ENCODE results near the gene APOBEC3A.
"Not testable (repeated sequence)": the region's sequence is repeated elsewhere in the genome, so short reads cannot be mapped to it uniquely, and the experiment has no call there.

APOBEC3A gene

DNA sequence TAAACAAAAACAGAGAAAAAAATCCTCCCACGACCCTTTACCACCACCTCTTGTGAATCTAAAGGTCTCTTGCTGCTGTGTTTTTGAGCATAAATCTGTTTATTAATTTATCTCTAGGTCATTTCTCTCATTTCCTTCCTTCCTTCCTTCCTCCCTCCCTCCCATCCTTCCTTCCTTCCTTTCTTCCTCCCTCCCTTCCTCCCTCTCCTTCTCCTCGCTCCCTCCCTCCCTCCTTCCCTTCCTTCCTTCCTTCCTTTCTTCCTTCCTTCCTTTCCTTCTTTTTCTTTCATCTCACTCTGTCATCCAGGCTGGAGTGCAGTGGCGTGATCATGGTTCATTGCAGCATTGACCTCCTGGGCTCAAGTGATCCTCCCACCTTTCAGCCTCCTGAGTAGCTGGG, 13.5 kb upstream of the APOBEC3A start:
- Histone ChIP-seq H3K9ac (ENCODE audit: low read depth, low read length) (no peak overlapping the region), H3K27me3 (ENCODE audit: control insufficient read depth, insufficient read depth, low read length) (peaks cover 84% of the 10 kb centered on the region), H3K4me3 (ENCODE audit: low read length) (no peak overlapping the region)

DNA sequence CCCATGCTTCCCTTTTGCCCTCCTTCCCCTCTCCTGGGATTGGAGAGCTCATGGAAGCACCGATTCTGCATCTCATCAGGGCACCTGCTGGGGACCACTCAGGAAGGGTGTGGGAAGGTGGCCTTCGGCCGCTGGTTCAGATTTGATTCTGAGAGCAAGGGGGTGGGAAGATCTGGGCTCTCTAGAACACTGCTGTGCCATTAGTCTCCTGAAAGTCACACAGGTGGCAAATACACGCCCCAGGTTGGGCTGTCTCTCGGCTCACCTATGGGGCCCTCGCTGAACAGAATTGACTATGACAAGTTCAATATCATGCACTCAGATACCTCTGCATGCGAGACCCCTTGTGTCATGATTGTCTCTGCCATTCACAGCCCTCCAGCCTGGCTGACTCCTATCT, 12.8 kb upstream of the APOBEC3A start:
- Histone ChIP-seq H3K4me1 (ENCODE audit: control insufficient read depth, insufficient read depth, low read length) (no peaks in the 10 kb centered on the region), H3K9ac (ENCODE audit: low read depth, low read length) (no peak overlapping the region), H3K27me3 (ENCODE audit: control insufficient read depth, insufficient read depth, low read length) (peaks cover 78% of the 10 kb centered on the region), H3K4me2 (ENCODE audit: low read length) (no peak overlapping the region), H3K9me3 (replicated peaks; ENCODE audit: low read length) (no peaks in the 10 kb centered on the region), H3K4me3 (ENCODE audit: low read length) (no peak overlapping the region), H3K36me3 (ENCODE audit: insufficient read depth, low read length) (no peaks in the 10 kb centered on the region)

More for the DNA sequence above, 13.5 kb upstream of the APOBEC3A start:
- Histone ChIP-seq H3K4me1 (ENCODE audit: control insufficient read depth, insufficient read depth, low read length) (no peaks in the 10 kb centered on the region), H3K4me2 (ENCODE audit: low read length) (no peak overlapping the region), H3K9me3 (replicated peaks; ENCODE audit: low read length) (no peaks in the 10 kb centered on the region), H3K36me3 (ENCODE audit: insufficient read depth, low read length) (no peaks in the 10 kb centered on the region)

- not testable (repeated sequence) for H3K9me3 ChIP-seq (replicated peaks; ENCODE audit: low read length); H3K4me2 ChIP-seq (ENCODE audit: low read length); H3K36me3 ChIP-seq (ENCODE audit: insufficient read depth, low read length); H3K4me1 ChIP-seq (ENCODE audit: control insufficient read depth, insufficient read depth, low read length); H3K9ac ChIP-seq (ENCODE audit: low read depth, low read length); H3K4me3 ChIP-seq (ENCODE audit: low read length)
- H3K27me3 ChIP-seq (ENCODE audit: control insufficient read depth, insufficient read depth, low read length): peaks cover 82% of the 10 kb centered on the region
Measured at GRCh38 chr22:38945706-38946338, 11.6 kb upstream of the APOBEC3A start.

DNA sequence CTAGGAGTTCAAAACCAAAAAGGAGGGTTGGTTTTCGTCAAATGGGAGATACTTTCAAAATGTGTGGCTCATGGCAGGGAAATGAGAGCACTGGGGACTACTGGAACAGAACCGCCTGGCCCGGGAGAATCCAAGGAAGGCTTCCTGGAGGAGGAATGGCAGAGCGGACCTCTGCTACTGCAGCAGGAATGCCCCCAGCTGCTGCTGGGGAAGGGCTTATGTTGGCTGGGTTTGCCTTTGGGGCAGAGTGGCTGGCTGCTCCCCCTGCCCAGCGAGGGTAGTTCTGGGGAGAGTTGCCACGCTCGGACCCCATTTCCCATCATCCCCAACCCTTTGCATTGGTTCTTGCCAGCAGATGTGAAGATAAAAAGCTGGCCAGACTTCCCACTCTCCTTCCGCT, 10.6 kb upstream of the APOBEC3A start:
- no peaks in the 10 kb centered on the region for H3K4me1 ChIP-seq (ENCODE audit: control insufficient read depth, insufficient read depth, low read length)
- no peak overlapping the region for H3K4me2 ChIP-seq (ENCODE audit: low read length)
- H3K9me3 ChIP-seq (replicated peaks; ENCODE audit: low read length): no peaks in the 10 kb centered on the region
- no peak overlapping the region for H3K4me3 ChIP-seq (ENCODE audit: low read length)
- peaks cover 80% of the 10 kb centered on the region for H3K27me3 ChIP-seq (ENCODE audit: control insufficient read depth, insufficient read depth, low read length)
- H3K9ac ChIP-seq (ENCODE audit: low read depth, low read length): no peak overlapping the region
- no peaks in the 10 kb centered on the region for H3K36me3 ChIP-seq (ENCODE audit: insufficient read depth, low read length)

DNA sequence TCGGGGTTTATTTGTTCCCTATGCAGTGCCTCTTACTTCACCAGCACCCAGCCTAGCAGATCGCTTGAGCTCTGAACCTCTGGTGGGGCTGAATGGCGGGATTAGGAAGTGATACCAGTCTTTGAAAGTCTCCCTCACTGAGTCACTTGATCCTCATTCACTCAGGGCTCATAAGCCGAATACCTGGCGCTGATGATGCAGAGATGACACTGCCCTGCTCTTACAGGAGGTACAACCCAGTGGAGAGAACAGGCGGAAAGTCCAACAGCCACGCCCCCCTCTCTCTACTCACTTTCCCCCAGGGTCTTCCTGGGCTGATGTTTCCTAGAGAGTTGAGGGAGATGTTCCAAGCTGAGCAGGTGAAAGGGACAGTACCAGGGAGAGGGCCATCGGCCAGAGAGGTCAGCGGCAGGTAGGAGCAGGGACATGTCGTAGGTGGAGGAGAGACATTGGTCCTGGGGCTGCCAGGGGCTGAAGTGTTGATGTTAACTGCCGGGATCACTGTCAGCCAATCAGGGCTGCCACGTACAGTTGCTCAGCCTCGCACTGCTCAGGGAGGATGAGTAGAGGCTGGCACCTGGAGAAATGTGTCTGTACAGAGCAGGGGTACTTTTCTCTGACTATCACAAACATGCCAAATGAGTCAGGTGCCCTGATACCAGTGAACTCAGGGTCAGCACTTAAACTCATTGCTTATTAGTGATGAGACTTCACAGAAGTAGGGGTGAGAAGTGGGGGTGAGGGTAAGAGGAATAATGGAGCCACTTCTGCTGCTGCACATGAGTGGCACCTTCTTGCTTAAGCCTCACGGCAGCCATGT, 9.9 kb upstream of the APOBEC3A start:
- Histone ChIP-seq H3K4me2 (ENCODE audit: low read length) (no peak overlapping the region), H3K9ac (ENCODE audit: low read depth, low read length) (no peak overlapping the region), H3K36me3 (ENCODE audit: insufficient read depth, low read length) (no peaks in the 10 kb centered on the region), H3K9me3 (replicated peaks; ENCODE audit: low read length) (no peaks in the 10 kb centered on the region), H3K27me3 (ENCODE audit: control insufficient read depth, insufficient read depth, low read length) (peaks cover 84% of the 10 kb centered on the region), H3K4me3 (ENCODE audit: low read length) (no peak overlapping the region), H3K4me1 (ENCODE audit: control insufficient read depth, insufficient read depth, low read length) (no peaks in the 10 kb centered on the region)

- H3K4me1 ChIP-seq (ENCODE audit: control insufficient read depth, insufficient read depth, low read length): no peaks in the 10 kb centered on the region
Measured at GRCh38 chr22:38948181-38948940, 9.0 kb upstream of the APOBEC3A start.

GRCh38 chr22:38949889-38950405, 7.5 kb upstream of the APOBEC3A start:
- H3K4me3 ChIP-seq (ENCODE audit: low read length): no peak overlapping the region

More at GRCh38 chr22:38948181-38948940, 9.0 kb upstream of the APOBEC3A start:
- Histone ChIP-seq H3K4me3 (ENCODE audit: low read length) (no peak overlapping the region), H3K9me3 (replicated peaks; ENCODE audit: low read length) (no peaks in the 10 kb centered on the region), H3K27me3 (ENCODE audit: control insufficient read depth, insufficient read depth, low read length) (peaks cover 84% of the 10 kb centered on the region), H3K4me2 (ENCODE audit: low read length) (no peak overlapping the region), H3K9ac (ENCODE audit: low read depth, low read length) (no peak overlapping the region), H3K36me3 (ENCODE audit: insufficient read depth, low read length) (no peaks in the 10 kb centered on the region)

GRCh38 chr22:38950527-38951295, 6.7 kb upstream of the APOBEC3A start:
- Histone ChIP-seq H3K27me3 (ENCODE audit: control insufficient read depth, insufficient read depth, low read length) (peaks cover 85% of the 10 kb centered on the region), H3K9me3 (replicated peaks; ENCODE audit: low read length) (no peaks in the 10 kb centered on the region), H3K9ac (ENCODE audit: low read depth, low read length) (no peak overlapping the region), H3K4me1 (ENCODE audit: control insufficient read depth, insufficient read depth, low read length) (no peaks in the 10 kb centered on the region), H3K4me3 (ENCODE audit: low read length) (no peak overlapping the region), H3K36me3 (ENCODE audit: insufficient read depth, low read length) (no peaks in the 10 kb centered on the region), H3K4me2 (ENCODE audit: low read length) (no peak overlapping the region)

More at GRCh38 chr22:38949889-38950405, 7.5 kb upstream of the APOBEC3A start:
- no peak overlapping the region for H3K4me2 ChIP-seq (ENCODE audit: low read length)
- H3K27me3 ChIP-seq (ENCODE audit: control insufficient read depth, insufficient read depth, low read length): peaks cover 83% of the 10 kb centered on the region
- H3K9me3 ChIP-seq (replicated peaks; ENCODE audit: low read length): no peaks in the 10 kb centered on the region
- no peak overlapping the region for H3K9ac ChIP-seq (ENCODE audit: low read depth, low read length)
- no peaks in the 10 kb centered on the region for H3K4me1 ChIP-seq (ENCODE audit: control insufficient read depth, insufficient read depth, low read length)
- H3K36me3 ChIP-seq (ENCODE audit: insufficient read depth, low read length): no peaks in the 10 kb centered on the region

DNA sequence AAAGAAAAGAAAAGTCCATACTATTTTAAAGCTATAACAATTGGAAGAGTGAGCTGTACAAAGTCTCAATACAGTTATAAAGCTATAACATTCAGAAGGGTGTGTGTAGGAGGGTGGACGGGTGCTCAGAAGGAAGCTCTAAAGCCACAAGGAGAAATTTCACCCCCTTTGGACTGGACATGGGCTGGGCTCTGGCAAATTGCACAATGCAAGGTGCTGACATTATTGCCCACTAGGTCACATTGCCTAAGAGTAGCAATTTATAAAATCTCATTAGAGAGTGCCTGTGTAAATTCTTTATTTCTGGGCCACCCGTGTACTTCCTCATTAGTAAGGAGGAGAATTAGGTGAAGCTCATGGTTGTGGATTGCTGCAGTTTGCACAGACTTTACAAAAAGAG, 5.7 kb upstream of the APOBEC3A start:
- Histone ChIP-seq H3K4me2 (ENCODE audit: low read length) (no peak overlapping the region), H3K4me3 (ENCODE audit: low read length) (no peak overlapping the region)

DNA sequence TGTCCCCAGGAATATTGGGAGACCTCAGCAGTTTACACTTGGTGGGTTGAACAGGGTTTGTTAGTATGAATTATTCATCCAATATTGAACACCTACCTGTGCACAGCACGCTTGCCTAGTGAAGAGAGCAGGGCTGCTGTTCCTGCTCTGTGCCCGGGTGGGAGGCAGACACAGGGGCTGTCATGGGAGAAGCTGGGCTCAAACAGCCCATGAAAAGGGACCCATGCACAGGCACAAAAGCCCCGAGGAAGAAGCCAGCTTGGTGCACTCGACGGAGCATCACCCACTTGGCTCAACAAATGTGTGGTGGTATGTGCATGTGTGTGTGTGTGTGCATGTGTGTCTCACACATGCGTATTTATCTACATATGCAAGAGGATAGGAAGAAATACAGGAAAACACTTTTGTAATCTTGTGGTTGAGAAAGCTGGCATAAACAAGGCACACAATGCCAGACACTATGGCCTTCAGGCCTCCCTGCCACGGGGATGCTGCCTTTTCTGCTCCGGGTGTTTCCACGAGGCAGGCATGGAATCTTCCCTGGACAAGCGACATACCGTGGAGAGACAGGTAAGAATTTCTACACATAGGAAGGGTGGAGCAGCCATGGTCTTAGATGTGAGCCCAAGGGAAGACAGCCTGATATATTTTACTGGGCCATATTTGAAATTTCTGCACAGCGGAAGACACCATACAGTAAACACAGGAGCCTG, 5.0 kb upstream of the APOBEC3A start:
- no peak overlapping the region for H3K4me3 ChIP-seq (ENCODE audit: low read length)
- no peaks in the 10 kb centered on the region for H3K9me3 ChIP-seq (replicated peaks; ENCODE audit: low read length)
- no peaks in the 10 kb centered on the region for H3K4me1 ChIP-seq (ENCODE audit: control insufficient read depth, insufficient read depth, low read length)
- no peaks in the 10 kb centered on the region for H3K36me3 ChIP-seq (ENCODE audit: insufficient read depth, low read length)
- H3K27me3 ChIP-seq (ENCODE audit: control insufficient read depth, insufficient read depth, low read length): peaks cover 81% of the 10 kb centered on the region
- no peak overlapping the region for H3K4me2 ChIP-seq (ENCODE audit: low read length)
- H3K9ac ChIP-seq (ENCODE audit: low read depth, low read length): no peak overlapping the region

More for the DNA sequence above, 5.7 kb upstream of the APOBEC3A start:
- Histone ChIP-seq H3K36me3 (ENCODE audit: insufficient read depth, low read length) (no peaks in the 10 kb centered on the region), H3K9me3 (replicated peaks; ENCODE audit: low read length) (no peaks in the 10 kb centered on the region), H3K27me3 (ENCODE audit: control insufficient read depth, insufficient read depth, low read length) (peaks cover 82% of the 10 kb centered on the region), H3K4me1 (ENCODE audit: control insufficient read depth, insufficient read depth, low read length) (no peaks in the 10 kb centered on the region), H3K9ac (ENCODE audit: low read depth, low read length) (no peak overlapping the region)
